GM21390 (cell line): ENCODE measurements around the gene FXYD2.

ENCODE experiments used
- ATAC-seq: cut with Tn5 transposase; IDR thresholded peaks from one replicate; pipeline ENCODE4 v1.9.1; 2021; ENCODE audit not compliant: unreplicated experiment

FXYD2 gene

DNA sequence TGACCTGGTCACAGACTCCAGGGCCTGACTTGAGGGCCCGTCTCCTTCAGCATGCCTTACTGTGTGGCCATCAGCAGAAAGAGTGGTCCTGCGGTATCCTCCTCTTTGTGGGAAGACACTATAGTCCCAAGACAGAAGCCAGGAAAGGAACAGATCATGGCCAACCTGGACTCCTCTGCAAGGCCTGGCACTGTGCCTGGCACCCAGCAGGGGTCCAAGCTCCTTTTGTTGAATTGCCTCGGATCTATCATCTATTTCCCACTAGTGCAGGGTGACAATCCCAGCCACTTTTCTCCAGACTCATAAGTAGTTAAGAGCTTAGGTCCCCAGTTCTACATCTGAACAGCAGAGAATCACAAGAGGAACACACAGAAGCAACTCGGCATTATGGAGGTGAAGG lies 54.5 kb downstream of the FXYD2 start:
- no peak for ATAC-seq
